Measurements from ENCODE around the gene CGB8. TPM values are rescaled to one million over a fixed set of nuclear protein-coding genes. Genes with fewer than 3 reads are reported as not detected.
"Not testable (repeated sequence)": the region's sequence is repeated elsewhere in the genome, so short reads cannot be mapped to it uniquely, and the experiment has no call there.

CGB8 gene
- total RNA-seq, 2 donors from 2014 or later, result not detected

DNA sequence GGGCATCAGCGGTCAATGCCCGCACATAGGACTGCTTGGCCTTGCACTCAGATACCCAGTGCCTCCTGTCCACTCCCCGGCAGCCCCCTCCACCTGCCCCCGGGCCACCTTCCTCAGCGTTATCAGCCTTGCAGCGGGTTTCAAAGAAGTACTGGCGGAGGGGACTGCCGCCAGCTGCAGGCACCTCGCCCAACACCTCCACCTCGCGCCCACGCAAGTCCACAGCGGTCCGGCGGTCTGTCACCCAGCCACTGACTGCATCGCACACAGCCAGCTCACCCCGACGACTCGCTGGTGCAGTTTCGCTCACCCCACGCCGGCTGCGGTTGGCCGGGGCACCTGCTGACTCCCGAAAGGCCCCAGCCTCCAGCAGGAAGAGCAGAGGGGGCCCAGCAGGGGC, 12.5 kb upstream of the CGB8 start:
- no peaks in the 10 kb centered on the region for H3K36me3 ChIP-seq (replicated peaks in 1 of 2; ENCODE audit: insufficient read depth in 1 of 2, low read depth in 2 of 2)
- no peak for ATAC-seq
- WGBS, 2 donors, result 55 to 65% methylated on average over 13 to 20 of the region's 25 CpGs
- H3K4me1 ChIP-seq, result peaks cover 29% of the 10 kb centered on the region
- H3K9me3 ChIP-seq, result no peaks in the 10 kb centered on the region
- peaks cover 3 to 21% of the 10 kb centered on the region in 2 donors for H3K27me3 ChIP-seq
- no peak overlapping the region for H3K4me3 ChIP-seq
- H3K27ac ChIP-seq, result no peak overlapping the region
- TF ChIP-seq, protein P1, sequence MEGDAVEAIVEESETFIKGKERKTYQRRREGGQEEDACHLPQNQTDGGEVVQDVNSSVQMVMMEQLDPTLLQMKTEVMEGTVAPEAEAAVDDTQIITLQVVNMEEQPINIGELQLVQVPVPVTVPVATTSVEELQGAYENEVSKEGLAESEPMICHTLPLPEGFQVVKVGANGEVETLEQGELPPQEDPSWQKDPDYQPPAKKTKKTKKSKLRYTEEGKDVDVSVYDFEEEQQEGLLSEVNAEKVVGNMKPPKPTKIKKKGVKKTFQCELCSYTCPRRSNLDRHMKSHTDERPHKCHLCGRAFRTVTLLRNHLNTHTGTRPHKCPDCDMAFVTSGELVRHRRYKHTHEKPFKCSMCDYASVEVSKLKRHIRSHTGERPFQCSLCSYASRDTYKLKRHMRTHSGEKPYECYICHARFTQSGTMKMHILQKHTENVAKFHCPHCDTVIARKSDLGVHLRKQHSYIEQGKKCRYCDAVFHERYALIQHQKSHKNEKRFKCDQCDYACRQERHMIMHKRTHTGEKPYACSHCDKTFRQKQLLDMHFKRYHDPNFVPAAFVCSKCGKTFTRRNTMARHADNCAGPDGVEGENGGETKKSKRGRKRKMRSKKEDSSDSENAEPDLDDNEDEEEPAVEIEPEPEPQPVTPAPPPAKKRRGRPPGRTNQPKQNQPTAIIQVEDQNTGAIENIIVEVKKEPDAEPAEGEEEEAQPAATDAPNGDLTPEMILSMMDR (IDR thresholded peaks at IDR 0.05), result no peak
- TF ChIP-seq POLR2A (IDR thresholded peaks at IDR 0.05), result no peak
- intact Hi-C loops (cut with DNase I), result no loop called here
- no peak for DNase-seq

DNA sequence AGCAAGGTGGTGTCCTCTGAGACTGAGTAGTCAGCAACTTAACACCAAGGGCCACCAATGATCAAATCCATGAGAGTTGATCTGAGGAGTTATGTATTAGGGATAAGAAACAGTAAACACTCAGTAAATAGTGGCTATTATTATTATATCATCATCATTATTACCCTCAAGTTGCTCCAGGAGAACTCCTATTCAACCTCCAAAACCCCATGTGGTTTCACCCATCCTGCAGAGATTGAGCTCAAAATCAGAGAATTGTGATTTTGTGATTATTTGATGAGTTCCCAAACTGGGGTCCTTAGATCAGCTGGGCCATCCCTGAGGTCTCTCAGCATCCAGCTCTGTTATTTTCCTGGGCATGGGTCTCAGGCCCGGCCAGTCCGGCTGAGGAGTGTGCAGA, 12.1 kb upstream of the CGB8 start:
- H3K4me1 ChIP-seq, result peaks cover 33% of the 10 kb centered on the region
- peaks cover 3 to 21% of the 10 kb centered on the region in 2 donors for H3K27me3 ChIP-seq
- no peak for TF ChIP-seq POLR2A (IDR thresholded peaks at IDR 0.05)
- TF ChIP-seq, protein P1 (IDR thresholded peaks at IDR 0.05), result no peak
- no peaks in the 10 kb centered on the region for H3K36me3 ChIP-seq (replicated peaks in 1 of 2; ENCODE audit: insufficient read depth in 1 of 2, low read depth in 2 of 2)
- no peak overlapping the region for H3K4me3 ChIP-seq
- no peak for DNase-seq
- intact Hi-C loops (cut with DNase I), result no loop called here
- no peak for ATAC-seq
- no peak overlapping the region for H3K27ac ChIP-seq
- WGBS, 2 donors, result 100% methylated on average over 2 of the region's 2 CpGs
- H3K9me3 ChIP-seq, result no peaks in the 10 kb centered on the region

DNA sequence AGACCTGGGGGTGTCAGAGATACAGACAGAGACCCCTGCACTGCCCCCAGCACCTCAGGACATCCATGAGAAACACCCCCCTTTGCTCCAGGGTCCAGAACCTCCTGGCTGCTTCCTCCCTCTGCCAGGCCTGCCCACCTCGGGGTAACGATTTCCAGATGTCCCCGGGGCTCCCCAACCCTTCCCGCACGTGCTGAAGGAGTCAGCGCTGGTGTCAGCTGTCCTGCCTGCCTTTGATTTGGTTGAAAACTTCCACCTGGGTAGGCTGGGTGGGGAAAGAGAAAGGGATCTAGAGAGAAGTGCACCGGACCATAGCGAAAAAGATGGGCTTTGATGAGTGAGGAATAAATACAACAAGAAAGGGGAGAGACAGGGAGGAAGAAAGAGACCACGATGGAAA, 10.1 kb upstream of the CGB8 start:
- 72 to 77% methylated on average over 3 to 9 of the region's 9 CpGs for WGBS, 2 donors
- intact Hi-C loops (cut with DNase I), result no loop called here

DNA sequence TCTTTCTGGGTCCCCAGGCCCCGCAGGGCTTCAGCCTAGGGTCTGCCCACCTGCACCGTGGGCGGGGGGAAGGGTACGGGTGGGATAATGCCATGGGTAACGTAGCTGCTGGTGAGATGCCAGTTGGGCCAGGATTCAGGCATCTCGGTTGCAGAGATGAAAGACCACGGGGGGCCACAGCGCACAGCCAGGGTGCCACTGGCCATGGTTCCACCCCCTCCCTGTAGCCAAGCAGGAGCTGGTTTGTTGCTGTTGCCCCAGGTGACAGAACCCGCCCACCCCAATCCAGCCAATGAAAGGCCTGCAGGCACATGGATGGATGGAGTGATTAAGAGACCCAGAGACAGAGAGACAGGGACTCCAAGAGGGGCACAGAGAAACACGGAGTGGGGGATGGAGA, 9.7 kb upstream of the CGB8 start:
- H3K36me3 ChIP-seq (replicated peaks in 1 of 2; ENCODE audit: insufficient read depth in 1 of 2, low read depth in 2 of 2), result no peaks in the 10 kb centered on the region
- intact Hi-C loops (cut with DNase I), result no loop called here
- peaks cover 25% of the 10 kb centered on the region for H3K4me1 ChIP-seq
- no peak overlapping the region for H3K27ac ChIP-seq
- no peak for TF ChIP-seq POLR2A (IDR thresholded peaks at IDR 0.05)
- TF ChIP-seq, protein P1 (IDR thresholded peaks at IDR 0.05), result no peak
- DNase-seq, result no peak
- H3K9me3 ChIP-seq, result no peaks in the 10 kb centered on the region
- 43% methylated on average over 5 to 9 of the region's 10 CpGs for WGBS, 2 donors
- ATAC-seq, result no peak
- H3K27me3 ChIP-seq, result peaks cover 3 to 14% of the 10 kb centered on the region in 2 donors
- H3K4me3 ChIP-seq, result no peak overlapping the region

More for the DNA sequence above, 10.1 kb upstream of the CGB8 start:
- TF ChIP-seq POLR2A (IDR thresholded peaks at IDR 0.05), result no peak
- Histone ChIP-seq H3K4me3 (no peak overlapping the region), H3K27ac (no peak overlapping the region), H3K9me3 (no peaks in the 10 kb centered on the region), H3K4me1 (peaks cover 25% of the 10 kb centered on the region), H3K27me3 (peaks cover 3 to 14% of the 10 kb centered on the region in 2 donors), H3K36me3 (replicated peaks in 1 of 2; ENCODE audit: insufficient read depth in 1 of 2, low read depth in 2 of 2) (no peaks in the 10 kb centered on the region)
- no peak for ATAC-seq
- DNase-seq, result no peak

DNA sequence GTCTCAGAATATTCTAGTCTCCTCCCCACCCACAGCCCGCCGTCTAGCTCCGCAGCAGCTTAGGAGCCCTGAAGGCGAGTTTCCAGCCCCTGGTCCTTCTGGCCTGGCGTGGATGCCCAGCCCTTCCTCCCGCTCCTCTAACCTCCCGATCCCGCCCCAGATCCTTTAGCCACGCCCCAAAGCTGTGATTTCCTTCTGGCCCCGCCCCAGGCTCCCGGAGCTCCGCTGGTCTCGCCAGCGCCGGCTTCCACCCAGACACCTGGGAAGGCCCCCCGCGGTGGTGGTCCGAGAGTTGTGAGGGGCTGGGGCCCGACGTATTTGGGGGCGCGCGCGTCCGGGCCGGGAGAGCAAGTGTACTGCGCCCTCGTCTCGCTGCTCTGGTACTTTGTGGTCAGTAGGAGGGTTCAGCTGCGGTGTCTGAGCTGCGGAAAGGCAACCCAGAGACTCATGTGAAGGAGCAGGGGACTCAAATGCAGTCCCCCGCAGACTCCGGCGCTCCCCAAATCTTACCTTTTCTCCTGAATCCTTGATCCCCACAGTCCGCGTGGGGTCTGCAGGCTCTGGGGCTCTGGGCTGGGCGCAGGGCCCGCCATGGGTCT, 8.8 kb upstream of the CGB8 start, which contains the start of gene CGB7:
TSS of gene CGB7 (minus strand) at position 114 of the 599 bp plus-strand sequence. CDS start 2,374 bp downstream, outside the sequence.
- Histone ChIP-seq H3K4me3 (no peak within 1 kb of the TSS), H3K27ac (no peak within 1 kb of the TSS), H3K9me3 (no peaks in the 10 kb centered on the region), H3K27me3 (peaks cover 3 to 14% of the 10 kb centered on the region in 2 donors), H3K36me3 (replicated peaks in 1 of 2; ENCODE audit: insufficient read depth in 1 of 2, low read depth in 2 of 2) (no peaks in the 10 kb centered on the region), H3K4me1 (peaks cover 25% of the 10 kb centered on the region)
- ATAC-seq, result peak; percentile 72
- TF ChIP-seq, protein P1 (IDR thresholded peaks at IDR 0.05), result no peak
- TF ChIP-seq POLR2A (IDR thresholded peaks at IDR 0.05), result no peak
- intact Hi-C loops (cut with DNase I), result no loop called here
- WGBS, 2 donors, result 3 to 10% methylated on average over 15 to 38 of the region's 38 CpGs
- DNase-seq, result peak; percentile 76 to 85 (median 78)

DNA sequence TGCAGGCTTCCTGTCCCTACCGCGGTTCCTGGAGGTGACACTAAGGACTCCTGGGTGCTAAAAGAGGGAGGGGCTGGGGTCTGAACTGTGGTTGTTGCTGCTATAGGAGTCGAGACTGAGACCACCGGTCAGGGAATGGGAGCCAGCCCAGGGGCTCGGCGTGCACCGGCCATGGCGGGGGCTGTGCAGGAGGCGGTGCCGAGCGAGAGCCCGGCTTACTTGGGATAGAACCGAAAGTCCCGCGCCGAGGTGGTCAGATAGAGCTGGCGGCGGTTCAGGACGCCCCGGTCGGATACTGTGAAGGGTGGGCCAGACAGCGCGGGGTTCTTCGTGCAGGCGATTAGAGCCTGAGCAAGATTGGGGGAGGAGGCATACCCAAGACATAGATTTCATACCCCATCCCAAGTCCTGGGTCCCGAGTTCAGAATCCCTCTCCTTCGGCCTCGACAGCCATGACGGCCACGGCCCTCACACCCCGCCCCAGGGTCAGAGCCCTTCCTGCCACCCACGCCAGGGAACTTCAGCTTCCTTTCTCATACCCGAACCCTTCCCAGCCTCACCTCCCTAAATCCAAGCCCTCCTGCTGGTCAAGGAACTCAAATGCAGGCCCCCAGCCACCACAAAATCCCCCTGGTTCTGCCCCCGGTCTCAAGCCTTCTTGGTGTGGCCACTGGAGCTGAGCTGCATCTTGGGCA, 8.1 kb upstream of the CGB8 start:
- H3K9me3 ChIP-seq; H3K27ac ChIP-seq; intact Hi-C loops (cut with DNase I); H3K4me3 ChIP-seq; H3K36me3 ChIP-seq (replicated peaks in 1 of 2; ENCODE audit: insufficient read depth in 1 of 2, low read depth in 2 of 2); DNase-seq: not testable (repeated sequence)
- Histone ChIP-seq H3K27me3 (peaks cover 3 to 14% of the 10 kb centered on the region in 2 donors), H3K4me1 (peaks cover 25% of the 10 kb centered on the region)
- 8 to 17% methylated on average over 18 to 34 of the region's 34 CpGs for WGBS, 2 donors
- peak; percentile 28 for ATAC-seq

Data from body of pancreas (tissue), 4 donors.